ENCODE measurements around the gene SUN1.
A peak's percentile ranks its signal among the peaks of the same experiment; 100 is the strongest.

The SUN1 gene

DNA sequence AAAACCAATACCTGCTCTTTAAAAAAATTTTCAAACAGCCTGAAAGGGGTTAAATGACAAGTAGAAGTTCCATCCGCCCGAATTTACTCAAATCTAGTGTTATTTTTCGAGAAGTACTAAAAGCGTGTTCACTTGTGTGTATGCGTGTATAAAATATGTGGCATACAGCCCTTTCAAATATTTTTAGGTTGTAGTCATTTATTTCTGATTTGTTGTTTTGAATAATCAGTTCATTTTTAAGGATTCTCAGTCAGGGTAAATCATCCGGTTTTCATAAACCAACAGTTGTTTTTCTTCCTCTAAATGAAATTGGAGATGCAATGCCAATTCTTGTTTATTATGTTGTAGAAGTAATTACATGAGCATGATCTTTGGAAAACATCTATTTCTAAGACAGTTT, 6.9 kb upstream of the SUN1 start:
- TF ChIP-seq, protein P1, sequence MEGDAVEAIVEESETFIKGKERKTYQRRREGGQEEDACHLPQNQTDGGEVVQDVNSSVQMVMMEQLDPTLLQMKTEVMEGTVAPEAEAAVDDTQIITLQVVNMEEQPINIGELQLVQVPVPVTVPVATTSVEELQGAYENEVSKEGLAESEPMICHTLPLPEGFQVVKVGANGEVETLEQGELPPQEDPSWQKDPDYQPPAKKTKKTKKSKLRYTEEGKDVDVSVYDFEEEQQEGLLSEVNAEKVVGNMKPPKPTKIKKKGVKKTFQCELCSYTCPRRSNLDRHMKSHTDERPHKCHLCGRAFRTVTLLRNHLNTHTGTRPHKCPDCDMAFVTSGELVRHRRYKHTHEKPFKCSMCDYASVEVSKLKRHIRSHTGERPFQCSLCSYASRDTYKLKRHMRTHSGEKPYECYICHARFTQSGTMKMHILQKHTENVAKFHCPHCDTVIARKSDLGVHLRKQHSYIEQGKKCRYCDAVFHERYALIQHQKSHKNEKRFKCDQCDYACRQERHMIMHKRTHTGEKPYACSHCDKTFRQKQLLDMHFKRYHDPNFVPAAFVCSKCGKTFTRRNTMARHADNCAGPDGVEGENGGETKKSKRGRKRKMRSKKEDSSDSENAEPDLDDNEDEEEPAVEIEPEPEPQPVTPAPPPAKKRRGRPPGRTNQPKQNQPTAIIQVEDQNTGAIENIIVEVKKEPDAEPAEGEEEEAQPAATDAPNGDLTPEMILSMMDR (IDR thresholded peaks at IDR 0.05; ENCODE audit: low read depth, low read length, missing control alignments) = no peak
- Histone ChIP-seq H3K4me3 (ENCODE audit: low read depth, low read length) (no peak overlapping the region), H3K27me3 (replicated peaks) (no peaks in the 10 kb centered on the region), H3K27ac (peak overlapping the region; percentile 77), H3K36me3 (replicated peaks) (no peaks in the 10 kb centered on the region)
- no peak for DNase-seq
- in situ Hi-C loops (cut with HindIII; ENCODE audit: low pct_ligation_motif_present, low sequenced_read_pairs) = no loop called here

DNA sequence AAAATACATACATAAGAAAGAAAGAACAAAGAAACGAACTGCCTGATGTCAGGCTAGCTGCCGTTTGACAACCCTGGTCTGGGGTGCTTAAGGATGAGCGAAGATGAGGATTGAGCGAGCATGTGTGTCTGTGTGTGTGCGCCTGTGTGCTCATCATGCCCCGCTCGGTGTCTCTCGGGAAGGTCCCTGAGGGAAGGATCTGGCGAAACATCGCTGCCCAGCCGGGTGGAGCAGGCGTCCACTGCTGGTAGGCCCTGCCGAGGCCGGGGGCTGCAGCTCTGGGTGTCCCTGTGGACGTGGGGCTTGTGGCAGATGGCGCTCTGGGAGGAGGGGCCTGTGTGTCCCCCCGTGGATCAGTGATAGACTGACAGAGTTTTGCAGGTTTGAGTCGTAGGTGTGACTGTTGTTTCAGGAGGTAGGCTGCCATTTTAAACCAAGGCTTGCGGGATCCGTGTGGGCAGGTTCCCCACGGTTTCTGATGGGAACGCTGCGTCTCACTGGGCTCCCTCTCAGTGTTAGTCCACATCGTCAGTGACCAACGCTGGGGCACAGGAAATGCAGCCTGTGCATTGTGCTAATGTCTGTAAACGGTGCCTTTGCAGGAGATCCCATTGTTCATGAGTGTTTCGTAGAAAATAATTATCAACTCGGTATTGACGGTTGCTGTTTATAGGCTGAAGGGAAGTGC, 5.9 kb upstream of the SUN1 start:
- Histone ChIP-seq H3K4me3 (ENCODE audit: low read depth, low read length) (no peak overlapping the region), H3K27me3 (replicated peaks) (no peaks in the 10 kb centered on the region), H3K27ac (no peak overlapping the region), H3K36me3 (replicated peaks) (no peaks in the 10 kb centered on the region)
- in situ Hi-C loops (cut with HindIII; ENCODE audit: low pct_ligation_motif_present, low sequenced_read_pairs) = no loop called here
- no peak for DNase-seq
- TF ChIP-seq, protein P1 (IDR thresholded peaks at IDR 0.05; ENCODE audit: low read depth, low read length, missing control alignments) = no peak

DNA sequence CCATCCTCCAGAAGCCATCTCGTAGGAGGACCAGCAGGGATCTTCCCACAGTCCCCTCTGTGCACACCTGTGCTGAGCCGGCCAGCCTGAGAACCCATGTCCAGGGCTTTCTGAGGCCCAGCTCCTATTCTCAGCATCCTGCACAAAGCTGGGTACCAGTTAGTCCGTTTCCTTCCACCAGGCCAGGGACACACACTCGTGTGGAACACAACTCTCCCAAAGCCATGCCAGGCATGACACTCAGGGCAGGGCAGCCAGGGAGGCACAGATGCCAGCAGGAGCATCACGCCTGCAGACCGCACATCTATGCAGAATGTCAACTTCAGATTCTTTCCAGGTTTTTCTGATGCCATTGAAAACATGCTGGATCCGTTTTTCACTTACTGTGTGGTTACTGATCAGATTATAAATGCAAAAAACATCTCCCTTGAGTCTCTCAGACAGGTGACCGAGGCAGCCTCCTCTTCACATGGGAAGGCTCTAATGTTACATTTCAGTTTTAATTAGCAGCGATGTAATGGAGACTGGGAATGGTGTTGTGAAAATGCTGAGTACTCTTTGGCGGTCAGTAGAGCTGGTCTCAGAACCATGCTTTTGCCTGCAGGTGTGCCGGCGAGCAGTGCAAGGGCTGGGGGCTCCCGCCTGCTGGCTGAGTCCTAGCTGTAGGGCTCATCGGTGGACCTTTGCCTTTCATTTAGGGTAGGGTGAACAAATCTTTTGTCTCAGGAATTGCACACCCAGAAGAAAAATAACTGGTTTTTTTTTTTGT, 3.3 kb upstream of the SUN1 start:
- TF ChIP-seq, protein P1 (IDR thresholded peaks at IDR 0.05; ENCODE audit: low read depth, low read length, missing control alignments) = no peak
- in situ Hi-C loops (cut with HindIII; ENCODE audit: low pct_ligation_motif_present, low sequenced_read_pairs) = no loop called here
- no peaks in the 10 kb centered on the region for H3K27me3 ChIP-seq (replicated peaks)
- H3K27ac ChIP-seq = no peak overlapping the region
- no peaks in the 10 kb centered on the region for H3K36me3 ChIP-seq (replicated peaks)
- DNase-seq = no peak
- H3K4me3 ChIP-seq (ENCODE audit: low read depth, low read length) = no peak overlapping the region

DNA sequence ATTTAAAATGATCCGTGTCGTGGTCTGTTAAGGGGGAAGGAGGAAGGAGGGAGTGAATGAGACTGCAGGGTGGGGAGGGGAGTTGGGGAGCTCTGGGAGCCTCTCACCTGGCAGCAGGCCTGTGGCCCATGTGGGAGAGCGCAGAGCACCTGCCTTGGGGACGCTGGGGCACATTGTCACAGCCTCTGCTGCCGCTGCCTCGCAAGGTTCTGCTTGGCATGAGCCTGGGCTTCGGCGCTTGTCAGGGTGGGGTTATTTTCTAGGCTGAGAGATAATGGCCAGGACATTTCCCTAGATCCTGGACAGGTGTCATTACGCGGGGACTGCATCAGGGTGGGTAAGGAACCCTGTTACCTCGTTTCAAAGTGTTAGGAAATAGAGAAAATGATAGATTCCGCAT, 2.2 kb upstream of the SUN1 start:
- no peak overlapping the region for H3K27ac ChIP-seq
- in situ Hi-C loops (cut with HindIII; ENCODE audit: low pct_ligation_motif_present, low sequenced_read_pairs) = no loop called here
- TF ChIP-seq, protein P1 (IDR thresholded peaks at IDR 0.05; ENCODE audit: low read depth, low read length, missing control alignments) = no peak
- no peak overlapping the region for H3K4me3 ChIP-seq (ENCODE audit: low read depth, low read length)
- no peaks in the 10 kb centered on the region for H3K27me3 ChIP-seq (replicated peaks)
- DNase-seq = no peak
- no peaks in the 10 kb centered on the region for H3K36me3 ChIP-seq (replicated peaks)

DNA sequence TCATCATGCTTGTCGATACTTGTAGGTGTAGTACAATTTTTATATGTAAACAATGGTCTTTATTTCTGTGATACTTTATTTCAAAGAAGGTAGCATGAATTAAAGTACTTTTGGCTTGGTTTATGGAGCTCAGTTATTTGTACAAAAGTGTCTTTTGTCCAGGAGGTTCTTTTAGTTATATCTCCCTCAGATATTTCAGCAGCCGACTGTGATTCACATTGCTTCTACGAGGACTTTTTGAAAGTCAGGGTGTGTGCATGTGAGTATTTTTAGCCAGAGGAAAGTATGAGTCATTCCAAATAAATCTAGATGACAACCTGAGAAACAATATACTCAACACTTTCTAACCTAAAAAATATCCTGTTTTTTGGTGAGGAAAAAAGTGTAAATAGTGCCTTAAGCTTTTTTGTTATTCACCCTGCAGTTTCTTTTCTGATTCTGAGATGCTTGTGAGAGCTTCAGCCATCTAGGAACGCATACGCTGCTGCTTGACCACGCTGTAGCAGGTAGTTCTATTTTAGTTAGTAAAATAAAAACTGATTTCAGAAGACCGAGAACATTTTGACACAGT, 595 bp upstream of the SUN1 start:
- H3K4me3 ChIP-seq (ENCODE audit: low read depth, low read length) = no peak overlapping the region
- TF ChIP-seq, protein P1 (IDR thresholded peaks at IDR 0.05; ENCODE audit: low read depth, low read length, missing control alignments) = no peak
- in situ Hi-C loops (cut with HindIII; ENCODE audit: low pct_ligation_motif_present, low sequenced_read_pairs) = no loop called here
- H3K36me3 ChIP-seq (replicated peaks) = no peaks in the 10 kb centered on the region
- no peaks in the 10 kb centered on the region for H3K27me3 ChIP-seq (replicated peaks)
- peak; percentile 73 for DNase-seq
- H3K27ac ChIP-seq = peak overlapping the region; percentile 95
